ENCODE results near the gene CNTNAP5. TPM values are rescaled to one million over a fixed set of nuclear protein-coding genes. Genes with fewer than 3 reads are reported as not detected.

Gene CNTNAP5
- total and polyA plus RNA-seq, 2 of the 8 experiments (the other 6 are each of a cell fraction or from before 2014, with no cell fraction given): 0.11 to 0.76 TPM

DNA sequence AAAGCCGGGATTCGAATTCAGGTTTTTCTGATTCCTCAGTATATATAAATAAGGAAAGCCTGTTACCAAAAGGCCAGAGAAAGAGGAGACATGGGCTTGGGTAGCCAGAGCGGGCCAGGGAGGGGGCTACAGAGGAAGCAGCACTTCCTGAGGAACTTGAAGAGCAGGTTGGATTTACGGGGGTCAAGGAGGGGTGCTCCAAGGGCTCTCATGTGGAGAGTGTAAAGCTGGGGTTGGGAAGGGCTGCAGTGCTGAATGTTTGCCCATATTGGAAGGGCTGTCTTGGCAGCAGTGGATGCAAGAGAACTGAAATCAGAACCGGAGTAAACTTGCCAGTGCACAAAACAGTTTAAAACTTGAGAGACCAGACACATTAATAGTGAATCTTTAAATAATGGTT is 511.5 kb downstream of the CNTNAP5 start:
- WGBS, 2 experiments (ENCODE audit: extremely low coverage in 1 of 2, insufficient coverage in 1 of 2, insufficient read length in 1 of 2, insufficient replicate concordance in 2 of 2, low coverage in 1 of 2, low lambda C conversion rate in 2 of 2, missing lambda C conversion rate in 1 of 2): 88% methylated on average over 5 of the region's 5 CpGs; no CpG with 5 or more reads in 1 of the 2 experiments
- Histone ChIP-seq H3K4me2 (ENCODE audit: insufficient read depth in 1 of 2, low read depth in 2 of 2, low read length in 2 of 2) (no peak overlapping the region), H2BK20ac (ENCODE audit: low read length) (no peak overlapping the region), H3K79me1 (ENCODE audit: low read depth, low read length) (no peaks in the 10 kb centered on the region), H3K18ac (ENCODE audit: extremely low read depth, low read length) (no peak overlapping the region), H3K4me3 (ENCODE audit: extremely low read depth in 1 of 4, insufficient read depth in 2 of 4, low read depth in 3 of 4, low read length in 4 of 4) (no peak overlapping the region), H2BK5ac (ENCODE audit: low read depth, low read length) (no peak overlapping the region), H4K5ac (ENCODE audit: insufficient read length, low read depth, low read length) (no peak overlapping the region), H3K9ac (replicated peaks in 1 of 4; ENCODE audit: extremely low read depth in 1 of 4, low read depth in 3 of 4, low read length in 3 of 4) (no peak overlapping the region), H2BK12ac (ENCODE audit: low read depth, low read length) (no peak overlapping the region), H3K56ac (replicated peaks; ENCODE audit: insufficient read length, low read depth, low read length) (no peak overlapping the region), H3K9me3 (ENCODE audit: insufficient read depth in 2 of 2, low read depth in 1 of 2, low read length in 1 of 2) (no peaks in the 10 kb centered on the region), H2AK5ac (ENCODE audit: low read depth, low read length) (no peak overlapping the region), H3K4me1 (replicated peaks in 1 of 4; ENCODE audit: control insufficient read depth in 3 of 4, insufficient read depth in 4 of 4, low read length in 3 of 4) (peaks cover 0 to 2% (median 0%) of the 10 kb centered on the region in 4 experiments; a peak in 1 of 7 replicates), H3K4ac (replicated peaks; ENCODE audit: insufficient read length, low read depth, low read length) (no peak overlapping the region), H4K20me1 (replicated peaks in 1 of 2; ENCODE audit: control insufficient read depth in 1 of 2, insufficient read depth in 2 of 2, low read length in 2 of 2) (no peaks in the 10 kb centered on the region), H2BK15ac (ENCODE audit: low read length) (no peak overlapping the region), H3K23me2 (ENCODE audit: low read depth, low read length) (no peaks in the 10 kb centered on the region), H3K36me3 (ENCODE audit: control insufficient read depth in 2 of 4, insufficient read depth in 4 of 4, low read length in 3 of 4) (no peaks in the 10 kb centered on the region), H2AFZ (ENCODE audit: low read length) (no peak overlapping the region), H3K27me3 (replicated peaks in 1 of 4; ENCODE audit: control insufficient read depth in 3 of 4, extremely low read depth in 1 of 4, insufficient read depth in 3 of 4, low read length in 3 of 4) (no peaks in the 10 kb centered on the region), H2BK120ac (replicated peaks; ENCODE audit: low read depth, low read length) (no peak overlapping the region), H4K8ac (ENCODE audit: extremely low read depth, insufficient read depth, low read length) (no peak overlapping the region), H3K79me2 (ENCODE audit: control insufficient read depth in 1 of 2, insufficient read depth in 2 of 2, low read length in 2 of 2) (no peaks in the 10 kb centered on the region), H4K91ac (replicated peaks; ENCODE audit: insufficient read length, low read length) (no peak overlapping the region), H3K27ac (ENCODE audit: low read depth, low read length) (no peak overlapping the region), H3K23ac (ENCODE audit: insufficient read length) (no peak overlapping the region), H3K14ac (ENCODE audit: insufficient read length) (no peak overlapping the region)
- TF ChIP-seq YY1 (IDR thresholded peaks at IDR 0.05; ENCODE audit: low read depth, low read length) (no peak), TCF12 (IDR thresholded peaks at IDR 0.05; ENCODE audit: low read depth, low read length) (no peak), ASH2L (IDR thresholded peaks at IDR 0.05; ENCODE audit: low read length) (no peak), EP300 (IDR thresholded peaks at IDR 0.05; ENCODE audit: borderline replicate concordance in 1 of 2, low read depth in 2 of 2, low read length in 2 of 2) (no peak), CHD1 (IDR thresholded peaks at IDR 0.05; ENCODE audit: low read depth, low read length) (no peak), PHF8 (conservative IDR thresholded peaks at IDR 0.05; ENCODE audit: low read depth, low read length) (no peak), MAFK (IDR thresholded peaks at IDR 0.05; ENCODE audit: low read depth, low read length) (no peak), SRF (IDR thresholded peaks at IDR 0.05; ENCODE audit: low read depth, low read length) (no peak), KDM1A (IDR thresholded peaks at IDR 0.05; ENCODE audit: borderline replicate concordance, low read length) (no peak)
- TF ChIP-seq, protein P1, sequence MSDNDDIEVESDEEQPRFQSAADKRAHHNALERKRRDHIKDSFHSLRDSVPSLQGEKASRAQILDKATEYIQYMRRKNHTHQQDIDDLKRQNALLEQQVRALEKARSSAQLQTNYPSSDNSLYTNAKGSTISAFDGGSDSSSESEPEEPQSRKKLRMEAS (IDR thresholded peaks at IDR 0.05): no peak
- FAIRE-seq (no peak), DNase-seq (ENCODE audit: low read depth in 1 of 2, low spot score in 2 of 2) (no peak)
- ChIA-PET POLR2A (ENCODE audit: partially characterized antibody) (no interaction called here), CTCF (ENCODE audit: partially characterized antibody) (no interaction called here)

Measured in H1 (cell line).